Measurements from ENCODE around the gene DIPK2B.

DIPK2B gene

GRCh38 chrX:45200741-45201234 is at the start of gene DIPK2B:
DIPK2B (minus strand) TSS chrX:45200876; CDS start chrX:45200826, 50 bp downstream.
- Histone ChIP-seq H3K4me3 (no peak within 1 kb of the TSS), H3K27me3 (peaks cover 3% of the 10 kb centered on the region; the same call in 1 of the 2 replicates), H3K9ac (no peak within 1 kb of the TSS), H3K4me2 (no peak within 1 kb of the TSS), H4K20me1 (no peaks in the 10 kb centered on the region), H3K36me3 (no peaks in the 10 kb centered on the region), H3K9me3 (peaks cover 4% of the 10 kb centered on the region), H3K27ac (no peak within 1 kb of the TSS), H3K4me1 (no peaks in the 10 kb centered on the region)
- no peak for TF ChIP-seq Cebpa-rat (IDR thresholded peaks at IDR 0.05)

GRCh38 chrX:45240301-45240700 is 39.6 kb upstream of the DIPK2B start:
- Histone ChIP-seq H4K20me1 (no peaks in the 10 kb centered on the region), H3K27ac (no peak overlapping the region), H3K9ac (no peak overlapping the region), H3K4me2 (no peak overlapping the region), H3K27me3 (no peaks in the 10 kb centered on the region), H3K4me1 (no peaks in the 10 kb centered on the region), H3K9me3 (no peaks in the 10 kb centered on the region), H3K4me3 (no peak overlapping the region), H3K36me3 (no peaks in the 10 kb centered on the region)
- TF ChIP-seq Cebpa-rat (IDR thresholded peaks at IDR 0.05), result no peak

- H3K4me3 ChIP-seq, result no peak overlapping the region
- no peak overlapping the region for H3K9ac ChIP-seq
- H3K27ac ChIP-seq, result no peak overlapping the region
- H3K4me2 ChIP-seq, result no peak overlapping the region
- no peaks in the 10 kb centered on the region for H4K20me1 ChIP-seq
- no peaks in the 10 kb centered on the region for H3K9me3 ChIP-seq
- H3K27me3 ChIP-seq, result no peaks in the 10 kb centered on the region
- no peak for TF ChIP-seq Cebpa-rat (IDR thresholded peaks at IDR 0.05)
- H3K36me3 ChIP-seq, result no peaks in the 10 kb centered on the region
- no peaks in the 10 kb centered on the region for H3K4me1 ChIP-seq
These were observed 37.8 kb upstream of the DIPK2B start for GRCh38 chrX:45238489-45238888.

GRCh38 chrX:45233531-45233930 is 32.9 kb upstream of the DIPK2B start:
- H3K9ac ChIP-seq, result no peak overlapping the region
- no peaks in the 10 kb centered on the region for H3K4me1 ChIP-seq
- H3K4me2 ChIP-seq, result no peak overlapping the region
- no peaks in the 10 kb centered on the region for H3K36me3 ChIP-seq
- H3K27me3 ChIP-seq, result no peaks in the 10 kb centered on the region
- H3K4me3 ChIP-seq, result no peak overlapping the region
- H3K9me3 ChIP-seq, result no peaks in the 10 kb centered on the region
- H4K20me1 ChIP-seq, result no peaks in the 10 kb centered on the region
- TF ChIP-seq Cebpa-rat (IDR thresholded peaks at IDR 0.05), result no peak
- H3K27ac ChIP-seq, result no peak overlapping the region

- Histone ChIP-seq H4K20me1 (no peaks in the 10 kb centered on the region), H3K9me3 (no peaks in the 10 kb centered on the region), H3K4me1 (no peaks in the 10 kb centered on the region), H3K27ac (no peak overlapping the region), H3K4me3 (no peak overlapping the region), H3K9ac (no peak overlapping the region), H3K4me2 (no peak overlapping the region), H3K36me3 (no peaks in the 10 kb centered on the region), H3K27me3 (no peaks in the 10 kb centered on the region)
- TF ChIP-seq Cebpa-rat (IDR thresholded peaks at IDR 0.05), result no peak
These were observed 31.5 kb upstream of the DIPK2B start for GRCh38 chrX:45232139-45232538.

- Histone ChIP-seq H3K36me3 (no peaks in the 10 kb centered on the region), H3K9me3 (no peaks in the 10 kb centered on the region), H3K9ac (no peak overlapping the region), H3K4me3 (no peak overlapping the region), H3K27me3 (no peaks in the 10 kb centered on the region), H3K4me2 (no peak overlapping the region), H4K20me1 (no peaks in the 10 kb centered on the region), H3K4me1 (no peaks in the 10 kb centered on the region), H3K27ac (no peak overlapping the region)
- TF ChIP-seq Cebpa-rat (IDR thresholded peaks at IDR 0.05), result no peak
These were observed 29.7 kb upstream of the DIPK2B start for GRCh38 chrX:45230410-45230809.

- no peak for TF ChIP-seq Cebpa-rat (IDR thresholded peaks at IDR 0.05)
- no peaks in the 10 kb centered on the region for H3K36me3 ChIP-seq
- no peaks in the 10 kb centered on the region for H3K4me1 ChIP-seq
- no peak overlapping the region for H3K4me2 ChIP-seq
- no peak overlapping the region for H3K4me3 ChIP-seq
- H3K27ac ChIP-seq, result no peak overlapping the region
- H4K20me1 ChIP-seq, result no peaks in the 10 kb centered on the region
- no peak overlapping the region for H3K9ac ChIP-seq
- H3K9me3 ChIP-seq, result no peaks in the 10 kb centered on the region
- no peaks in the 10 kb centered on the region for H3K27me3 ChIP-seq
These were observed 28.7 kb upstream of the DIPK2B start for GRCh38 chrX:45229348-45229747.

GRCh38 chrX:45228126-45228525 is 27.4 kb upstream of the DIPK2B start:
- no peak overlapping the region for H3K9ac ChIP-seq
- no peak overlapping the region for H3K4me3 ChIP-seq
- H3K27me3 ChIP-seq, result no peaks in the 10 kb centered on the region
- H3K36me3 ChIP-seq, result no peaks in the 10 kb centered on the region
- H3K27ac ChIP-seq, result no peak overlapping the region
- H4K20me1 ChIP-seq, result no peaks in the 10 kb centered on the region
- no peak overlapping the region for H3K4me2 ChIP-seq
- no peaks in the 10 kb centered on the region for H3K4me1 ChIP-seq
- no peaks in the 10 kb centered on the region; the same call in 1 of the 2 replicates for H3K9me3 ChIP-seq
- no peak for TF ChIP-seq Cebpa-rat (IDR thresholded peaks at IDR 0.05)

- H3K4me2 ChIP-seq, result peak overlapping the region; percentile 11; the same call in 1 of the 2 replicates
- H3K27ac ChIP-seq, result no peak overlapping the region
- no peaks in the 10 kb centered on the region for H3K27me3 ChIP-seq
- H3K4me1 ChIP-seq, result peaks cover 13% of the 10 kb centered on the region; the same call in 1 of the 2 replicates
- H3K9me3 ChIP-seq, result peaks cover 59% of the 10 kb centered on the region
- no peaks in the 10 kb centered on the region for H3K36me3 ChIP-seq
- no peak for TF ChIP-seq Cebpa-rat (IDR thresholded peaks at IDR 0.05)
- no peak overlapping the region for H3K4me3 ChIP-seq
- H4K20me1 ChIP-seq, result no peaks in the 10 kb centered on the region
- no peak overlapping the region for H3K9ac ChIP-seq
These were observed 7.6 kb upstream of the DIPK2B start for GRCh38 chrX:45208121-45208856.

GRCh38 chrX:45202171-45202570 is 1.5 kb upstream of the DIPK2B start:
- Histone ChIP-seq H3K9ac (no peak overlapping the region), H3K4me3 (no peak overlapping the region), H3K4me2 (no peak overlapping the region), H3K4me1 (no peaks in the 10 kb centered on the region), H3K27me3 (peaks cover 3% of the 10 kb centered on the region; the same call in 1 of the 2 replicates), H3K27ac (no peak overlapping the region), H4K20me1 (no peaks in the 10 kb centered on the region), H3K9me3 (peaks cover 16% of the 10 kb centered on the region), H3K36me3 (no peaks in the 10 kb centered on the region)
- no peak for TF ChIP-seq Cebpa-rat (IDR thresholded peaks at IDR 0.05)

Data from BLaER1 (cell line).